Measurements from ENCODE around the gene LPCAT1. TPM values are rescaled to one million over a fixed set of nuclear protein-coding genes. Genes with fewer than 3 reads are reported as not detected.

The LPCAT1 gene
- total RNA-seq, 4 donors from 2014 or later: 18.9 to 47.5 (median 29.2) TPM

DNA sequence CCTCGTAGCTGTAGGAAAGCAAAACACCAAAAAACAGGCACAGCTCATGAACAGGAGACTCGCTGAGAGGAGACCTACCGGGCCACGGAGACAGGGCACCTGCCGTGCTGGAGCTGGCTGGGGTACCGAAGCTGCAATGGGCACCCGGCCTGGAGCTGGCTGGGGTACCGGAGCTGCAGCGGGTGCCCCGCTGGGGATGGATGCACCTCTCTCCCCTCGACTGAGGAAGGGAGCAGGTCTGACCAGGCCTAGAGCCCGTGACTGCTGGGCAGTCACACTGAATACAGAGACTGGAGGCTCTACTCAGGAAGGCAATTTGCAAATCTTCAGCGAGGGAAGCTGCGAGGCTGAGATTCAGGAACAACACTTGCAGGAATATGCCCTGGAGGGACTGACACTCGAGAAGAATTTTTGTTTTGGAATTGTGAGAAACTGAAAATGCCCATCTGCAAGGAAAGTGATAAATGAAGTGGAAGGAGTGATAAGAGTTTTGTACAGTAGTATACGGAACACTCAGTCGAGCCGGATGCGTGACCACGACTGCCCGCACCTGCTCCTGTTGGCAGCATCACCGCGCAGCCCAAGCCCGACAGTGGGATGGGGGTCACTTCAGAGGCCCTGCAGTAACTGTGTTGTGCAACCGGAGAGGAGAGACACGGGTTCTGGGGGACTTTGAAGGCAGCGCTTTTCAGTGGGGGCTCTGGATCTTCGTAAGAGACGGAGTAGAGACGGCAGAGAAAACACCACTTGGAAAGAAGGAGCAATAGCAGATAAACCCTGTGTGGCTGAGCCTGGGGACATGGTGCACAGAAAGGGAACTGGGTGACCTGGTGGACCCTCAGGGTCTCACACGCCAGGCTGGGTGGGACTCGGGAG, 27.9 kb upstream of the LPCAT1 start:
- TF ChIP-seq, protein P1, sequence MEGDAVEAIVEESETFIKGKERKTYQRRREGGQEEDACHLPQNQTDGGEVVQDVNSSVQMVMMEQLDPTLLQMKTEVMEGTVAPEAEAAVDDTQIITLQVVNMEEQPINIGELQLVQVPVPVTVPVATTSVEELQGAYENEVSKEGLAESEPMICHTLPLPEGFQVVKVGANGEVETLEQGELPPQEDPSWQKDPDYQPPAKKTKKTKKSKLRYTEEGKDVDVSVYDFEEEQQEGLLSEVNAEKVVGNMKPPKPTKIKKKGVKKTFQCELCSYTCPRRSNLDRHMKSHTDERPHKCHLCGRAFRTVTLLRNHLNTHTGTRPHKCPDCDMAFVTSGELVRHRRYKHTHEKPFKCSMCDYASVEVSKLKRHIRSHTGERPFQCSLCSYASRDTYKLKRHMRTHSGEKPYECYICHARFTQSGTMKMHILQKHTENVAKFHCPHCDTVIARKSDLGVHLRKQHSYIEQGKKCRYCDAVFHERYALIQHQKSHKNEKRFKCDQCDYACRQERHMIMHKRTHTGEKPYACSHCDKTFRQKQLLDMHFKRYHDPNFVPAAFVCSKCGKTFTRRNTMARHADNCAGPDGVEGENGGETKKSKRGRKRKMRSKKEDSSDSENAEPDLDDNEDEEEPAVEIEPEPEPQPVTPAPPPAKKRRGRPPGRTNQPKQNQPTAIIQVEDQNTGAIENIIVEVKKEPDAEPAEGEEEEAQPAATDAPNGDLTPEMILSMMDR (IDR thresholded peaks at IDR 0.05; ENCODE audit: low read depth): no peak

DNA sequence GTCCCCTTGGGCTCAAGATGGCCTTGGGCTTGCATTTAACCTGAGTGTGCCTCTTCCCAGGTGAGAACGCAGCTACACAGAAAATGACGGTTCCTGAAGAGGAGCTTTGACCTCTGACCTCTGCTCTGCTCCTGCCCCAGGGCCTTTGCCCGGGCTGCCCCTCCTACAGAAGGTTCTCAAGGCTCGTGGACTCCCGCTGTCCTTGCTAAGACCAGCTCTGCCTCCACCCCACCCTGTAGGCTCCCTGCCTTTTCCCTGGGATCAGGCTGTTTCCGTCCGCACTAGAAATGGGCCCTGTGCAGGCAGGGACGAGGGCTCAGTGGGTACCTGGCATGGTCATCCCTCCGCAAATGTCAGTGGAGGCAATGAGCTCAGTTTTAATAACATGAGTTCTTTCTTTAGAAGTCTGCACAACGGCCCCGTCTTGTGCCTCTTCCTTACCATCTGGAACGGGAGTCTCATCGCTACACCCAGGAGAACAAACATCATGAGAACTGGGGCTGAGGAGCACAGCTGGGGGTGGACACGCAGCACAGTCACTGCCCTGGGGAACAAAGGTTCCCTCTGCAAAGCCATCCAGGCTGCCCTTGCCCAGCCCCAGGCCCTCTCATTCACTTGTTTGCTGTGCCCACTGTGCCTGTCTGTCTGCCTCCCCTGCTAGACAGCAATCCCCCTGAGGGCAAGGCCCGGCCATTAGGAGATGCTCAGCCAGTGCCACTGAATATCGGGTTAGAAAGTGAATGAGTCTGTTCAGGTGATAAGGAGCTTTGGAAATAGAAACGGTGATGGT, 26.7 kb upstream of the LPCAT1 start:
- TF ChIP-seq, protein P1 (IDR thresholded peaks at IDR 0.05; ENCODE audit: low read depth): no peak

DNA sequence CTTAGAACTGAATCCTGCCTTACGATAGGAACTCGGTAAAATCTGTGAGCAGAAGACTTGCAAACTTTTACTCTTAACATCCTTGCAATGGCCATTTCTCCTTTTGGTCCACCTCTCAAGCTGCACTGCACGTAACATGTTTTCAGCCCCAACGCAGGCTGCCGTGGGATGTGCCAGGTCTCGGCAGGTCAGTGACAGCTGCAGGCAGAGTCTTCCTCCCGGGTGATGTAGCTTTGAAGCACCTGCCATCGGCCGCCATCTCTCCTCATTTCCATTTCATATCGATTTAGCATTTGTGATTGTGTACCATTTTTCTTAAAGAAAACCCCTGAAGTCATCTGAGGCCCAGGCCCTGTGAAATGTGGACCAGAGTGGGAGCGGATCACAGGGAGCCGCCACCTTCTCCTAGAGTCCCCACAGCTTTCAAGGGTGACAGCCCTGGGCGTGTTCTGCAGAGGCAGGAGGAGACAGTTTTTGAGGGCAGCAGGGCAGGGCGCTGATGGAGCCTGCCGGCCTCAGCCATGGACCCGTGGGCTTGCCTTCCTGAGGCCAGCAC, 25.8 kb upstream of the LPCAT1 start:
- TF ChIP-seq, protein P1 (IDR thresholded peaks at IDR 0.05; ENCODE audit: low read depth): no peak

DNA sequence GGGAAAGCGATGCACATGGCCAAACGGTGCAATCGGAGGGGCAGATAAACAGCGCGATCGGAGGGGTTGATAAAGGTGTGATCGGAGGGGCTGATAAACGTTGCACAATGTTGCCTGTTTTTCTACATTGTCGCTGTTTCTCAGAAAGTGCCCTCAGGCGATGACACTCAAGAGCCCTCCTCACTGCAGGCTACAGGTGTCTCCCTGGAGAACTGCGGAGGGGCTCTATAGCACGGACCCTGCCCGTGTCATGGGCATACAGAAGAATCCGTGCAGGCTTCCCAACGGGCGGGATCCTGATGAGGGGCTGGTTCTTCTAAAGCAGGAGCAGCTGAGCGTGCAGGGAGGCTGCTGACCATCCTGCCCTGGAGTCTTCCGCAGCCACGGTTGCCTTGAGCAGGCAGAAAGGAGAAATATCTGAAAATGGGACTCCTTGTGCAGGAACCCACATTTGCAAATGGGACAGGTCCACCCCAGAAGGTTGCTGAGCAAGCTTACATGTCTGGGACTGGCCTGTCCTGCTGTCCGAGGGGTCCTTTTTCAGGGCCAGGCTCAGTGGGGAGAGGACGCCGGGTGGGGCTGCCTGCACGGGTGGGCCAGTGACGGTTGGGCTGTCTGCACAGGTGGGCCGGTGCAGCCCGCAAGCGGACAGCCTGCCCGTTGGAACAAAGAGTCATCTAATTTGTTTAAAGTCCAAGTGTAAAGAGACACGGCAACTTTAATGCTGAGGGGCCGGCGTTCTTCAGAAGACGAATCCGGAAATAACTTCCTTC, 25.1 kb upstream of the LPCAT1 start:
- TF ChIP-seq, protein P1 (IDR thresholded peaks at IDR 0.05; ENCODE audit: low read depth): no peak

DNA sequence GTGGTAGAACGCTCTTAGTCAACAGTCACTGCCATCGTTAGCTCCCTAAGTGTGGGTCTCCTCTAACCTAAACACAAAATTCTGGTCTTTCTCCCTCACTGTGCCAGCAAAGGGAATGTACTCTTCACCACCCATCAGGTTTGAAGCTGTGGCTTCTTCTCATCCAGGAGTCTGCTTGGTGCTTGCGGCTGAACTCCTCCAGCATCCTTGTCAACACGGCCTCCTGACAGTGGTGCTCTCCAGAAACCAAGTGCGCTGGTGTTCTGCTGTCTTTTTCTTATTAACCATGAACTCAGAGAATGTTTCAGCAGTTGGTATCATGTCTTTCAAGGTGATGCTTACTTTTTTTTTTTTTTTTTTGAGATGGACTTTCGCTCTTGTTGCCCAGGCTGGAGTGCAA, 23.9 kb upstream of the LPCAT1 start:
- TF ChIP-seq, protein P1 (IDR thresholded peaks at IDR 0.05; ENCODE audit: low read depth): no peak

DNA sequence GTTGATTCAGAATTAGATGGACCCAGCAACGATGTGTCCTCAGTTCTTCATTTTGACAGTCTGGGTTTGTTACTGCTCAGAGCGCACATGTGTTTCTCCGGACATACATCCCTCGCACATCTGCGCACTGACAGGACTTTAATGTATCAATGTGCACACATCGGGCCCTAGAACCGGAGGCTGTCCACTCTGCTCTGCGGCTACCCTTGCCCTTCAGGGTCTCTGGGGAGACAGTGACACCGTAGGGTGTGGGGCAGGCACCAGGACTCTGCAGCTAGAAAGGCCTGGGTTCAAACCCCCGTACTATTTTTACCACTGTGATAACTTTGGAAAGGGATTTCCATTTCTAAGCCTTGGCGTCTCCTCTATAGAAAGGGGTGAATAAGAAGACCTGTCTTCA, 23.5 kb upstream of the LPCAT1 start:
- TF ChIP-seq, protein P1 (IDR thresholded peaks at IDR 0.05; ENCODE audit: low read depth): no peak
